Heart right ventricle (tissue), 16 donors: ENCODE data around the gene PCSK2. TPM values are rescaled to one million over a fixed set of nuclear protein-coding genes. Genes with fewer than 3 reads are reported as not detected.

ENCODE experiments used
- ATAC-seq, 8 donors: fragments of 200-7000 bp; cut with Tn5 transposase; one replicate each; pipeline ENCODE4 v1.9.1; 2020; ENCODE audit warnings: mild to moderate bottlenecking in 8 of 8, moderate library complexity in 8 of 8, moderate number of reproducible peaks in 1 of 8
- DNase-seq, 2 donors: peaks; one replicate each; pipeline ENCODE4 v3.0.0-alpha.2; 2020
- H3K27ac ChIP-seq, 10 donors: fragments of 200-600 bp; sonication (generic) in 2 of 10; one replicate each; pipeline versions ENCODE4 v1.5.0 to v1.8.0; 2020 to 2022; ENCODE audit warnings: mild to moderate bottlenecking in 3 of 10
- H3K27me3 ChIP-seq, 7 donors: fragments of 200-600 bp; one replicate each; pipeline ENCODE4 v1.8.0; 2021 to 2022; ENCODE audit warnings: mild to moderate bottlenecking in 2 of 7
- H3K36me3 ChIP-seq, 9 donors: fragments of 200-600 bp; sonication (generic) in 1 of 9; one replicate each; pipeline versions ENCODE4 v1.5.0 to v1.8.0; 2020 to 2022; ENCODE audit warnings: mild to moderate bottlenecking in 2 of 9
- H3K4me1 ChIP-seq, 9 donors: fragments of 200-600 bp; sonication (generic) in 1 of 9; one replicate each; pipeline versions ENCODE4 v1.5.0 to v1.8.0; 2020 to 2022; ENCODE audit warnings: mild to moderate bottlenecking in 4 of 9
- H3K4me3 ChIP-seq, 10 donors: fragments of 200-600 bp; sonication (generic) in 2 of 10; one replicate each; pipeline versions ENCODE4 v1.5.0 to v1.8.0; 2020 to 2022; ENCODE audit warnings: mild to moderate bottlenecking in 7 of 10, moderate library complexity in 2 of 10
- H3K9me3 ChIP-seq, 11 donors: fragments of 200-600 bp in 10 of 11; sonication (generic) in 2 of 11; one replicate each; pipeline versions ENCODE4 v1.5.0 to v1.8.0; 2013 to 2022; ENCODE audit warnings: mild to moderate bottlenecking in 2 of 11, control low read depth in 1 of 11, moderate library complexity in 1 of 11
- CTCF ChIP-seq, 9 donors: fragments of 200-600 bp; sonication (generic) in 2 of 9; IDR thresholded peaks; one replicate each; pipeline versions ENCODE4 v1.5.0 to v1.8.0; 2021 to 2022; ENCODE audit warnings: antibody characterized with exemption in 9 of 9, mild to moderate bottlenecking in 5 of 9, moderate library complexity in 1 of 9
- WGBS, 2 donors: extraction: QIAGEN DNeasy Blood & Tissue Kit; methylation state at CpG; one replicate each; pipeline ENCODE4 v1.1.7; 2013; ENCODE audit warnings: inconsistent platforms in 1 of 2; 5-methylcytosine and 5-hydroxymethylcytosine counted together
- intact Hi-C, 10 donors: fragments of 100-400 bp; cut with DNase I; formaldehyde crosslinking; loops; one replicate each; pipeline versions ENCODE4 v1.11.1 to v1.14.2; 2022
- polyA plus RNA-seq, 2 donors: library from polyadenylated mRNA; stranded (reverse); fragments of 200-250 nt; gene quantifications; one replicate each; pipeline ENCODE4 v1.2.3, GENCODE V29; 2013
- total RNA-seq, 10 donors: library from RNA; stranded (reverse); fragmentation: NEBNext Ultra II Directional in 3 of 10; extraction: Animal tissue kit (Norgen Biotek cat#: 25700) in 3 of 10; gene quantifications; one replicate each; pipeline versions ENCODE4 v1.2.1 to v1.2.4, GENCODE V29; 2021 to 2023
- donor health status: Arrhythmogenic right ventricular cardiomyopathy.
- donor health status: ischemic (EF 13 %, LVEDD 7.1; RV severe dilation, severe dysfunction).
- donor health status: healthy with polysubstance abuse.
- donor health status: DM: no; HTN: yes; CAD: no.
- donor health status: DM: no; HTN: no; CAD: no.
- donor health status: ischemic (EF 25% LVEDD 6.9; RV normal size, moderate dysfunction).
- donor health status: ischemic (EF 25% LVEDD 5.7; RV mildly dilated, moderate dysfunction).
- donor health status: healthy.
- donor health status: DM: yes; HTN: yes; CAD: no.
- donor health status: Ischemic cardiomyopathy.
- donor health status: ischemic (EF 35%, LVEDD 5.7; RV mildly dilated, moderate dysfunction).
- donor health status: nonischemic (EF 11% LVEDD 7.7; RV severe dilation, severe dysfunction).
- donor health status: DM: yes; HTN: yes; CAD: no.
- donor health status: PGD.
- donor health status: ischemic (EF 29% LVEDD 5.4; RV normal size, mild dysfunction).
- donor health status: nonischemic (EF 23%, LVEDD 6.1; RV moderate dilation, normal function).

The PCSK2 gene
- total and polyA plus RNA-seq, 12 donors, result 0.09 to 1.4 (median 0.66) TPM; not detected in 1

GRCh38 chr20:17438436-17439039 lies 211.7 kb downstream of the PCSK2 start:
- 85% methylated on average over 9 of the region's 9 CpGs for WGBS, 2 donors
- H3K27me3 ChIP-seq, result peaks cover 0 to 45% (median 36%) of the 10 kb centered on the region in 7 donors

GRCh38 chr20:17439616-17440296 lies 212.9 kb downstream of the PCSK2 start:
- 58 to 61% methylated on average over 8 of the region's 8 CpGs for WGBS, 2 donors
- DNase-seq (no peak), ATAC-seq (no peak)
- Histone ChIP-seq H3K4me1 (no peaks in the 10 kb centered on the region), H3K27me3 (peaks cover 0 to 48% (median 41%) of the 10 kb centered on the region in 7 donors), H3K4me3 (no peak overlapping the region), H3K27ac (no peak overlapping the region), H3K9me3 (peaks cover 0 to 5% (median 0%) of the 10 kb centered on the region in 11 donors), H3K36me3 (no peaks in the 10 kb centered on the region)
- intact Hi-C loops, result no loop called here
- no peak for TF ChIP-seq CTCF (IDR thresholded peaks at IDR 0.05)

More at GRCh38 chr20:17438436-17439039, 211.7 kb downstream of the PCSK2 start:
- Histone ChIP-seq H3K36me3 (no peaks in the 10 kb centered on the region), H3K27ac (no peak overlapping the region), H3K4me1 (no peaks in the 10 kb centered on the region), H3K9me3 (peaks cover 0 to 5% (median 0%) of the 10 kb centered on the region in 11 donors), H3K4me3 (no peak overlapping the region)
- no peak for DNase-seq
- intact Hi-C loops, result no loop called here
- ATAC-seq, result no peak
- TF ChIP-seq CTCF (IDR thresholded peaks at IDR 0.05), result no peak

- no peak for DNase-seq
- Histone ChIP-seq H3K4me1 (no peaks in the 10 kb centered on the region), H3K4me3 (no peak overlapping the region), H3K27me3 (peaks cover 0 to 51% (median 30%) of the 10 kb centered on the region in 7 donors), H3K9me3 (peaks cover 0 to 5% (median 0%) of the 10 kb centered on the region in 11 donors), H3K27ac (no peak overlapping the region), H3K36me3 (no peaks in the 10 kb centered on the region)
- no peak for TF ChIP-seq CTCF (IDR thresholded peaks at IDR 0.05)
- no peak for ATAC-seq
- intact Hi-C loops, result no loop called here
- 88 to 93% methylated on average over 1 of the region's 1 CpG for WGBS, 2 donors
Measured at GRCh38 chr20:17441745-17442144, 214.9 kb downstream of the PCSK2 start.

- ATAC-seq, result no peak
- 33 to 36% methylated on average over 8 of the region's 8 CpGs for WGBS, 2 donors
Measured at GRCh38 chr20:17442588-17442987, 215.7 kb downstream of the PCSK2 start.

More at GRCh38 chr20:17442588-17442987, 215.7 kb downstream of the PCSK2 start:
- Histone ChIP-seq H3K27me3 (peaks cover 0 to 50% (median 29%) of the 10 kb centered on the region in 7 donors), H3K4me3 (no peak overlapping the region), H3K9me3 (peaks cover 0 to 5% (median 0%) of the 10 kb centered on the region in 11 donors), H3K4me1 (no peaks in the 10 kb centered on the region), H3K27ac (no peak overlapping the region), H3K36me3 (no peaks in the 10 kb centered on the region)
- no peak for DNase-seq
- intact Hi-C loops, result no loop called here
- TF ChIP-seq CTCF (IDR thresholded peaks at IDR 0.05), result no peak
